Heart right ventricle (tissue), 16 donors: ENCODE measurements around the gene DRAM1. TPM values are rescaled to one million over a fixed set of nuclear protein-coding genes. Genes with fewer than 3 reads are reported as not detected.
A peak's percentile ranks its signal among the peaks of the same experiment; 100 is the strongest.
"Not testable (repeated sequence)": the region's sequence is repeated elsewhere in the genome, so short reads cannot be mapped to it uniquely, and the experiment has no call there.

Experiments
- ATAC-seq, 8 donors: fragments of 200-7000 bp; cut with Tn5 transposase; one replicate each; pipeline ENCODE4 v1.9.1; 2020; ENCODE audit warnings: mild to moderate bottlenecking in 8 of 8, moderate library complexity in 8 of 8, moderate number of reproducible peaks in 1 of 8
- DNase-seq, 2 donors: peaks; one replicate each; pipeline ENCODE4 v3.0.0-alpha.2; 2020
- H3K27ac ChIP-seq, 10 donors: fragments of 200-600 bp; sonication (generic) in 2 of 10; one replicate each; pipeline versions ENCODE4 v1.5.0 to v1.8.0; 2020 to 2022; ENCODE audit warnings: mild to moderate bottlenecking in 3 of 10
- H3K27me3 ChIP-seq, 7 donors: fragments of 200-600 bp; one replicate each; pipeline ENCODE4 v1.8.0; 2021 to 2022; ENCODE audit warnings: mild to moderate bottlenecking in 2 of 7
- H3K36me3 ChIP-seq, 9 donors: fragments of 200-600 bp; sonication (generic) in 1 of 9; one replicate each; pipeline versions ENCODE4 v1.5.0 to v1.8.0; 2020 to 2022; ENCODE audit warnings: mild to moderate bottlenecking in 2 of 9
- H3K4me1 ChIP-seq, 9 donors: fragments of 200-600 bp; sonication (generic) in 1 of 9; one replicate each; pipeline versions ENCODE4 v1.5.0 to v1.8.0; 2020 to 2022; ENCODE audit warnings: mild to moderate bottlenecking in 4 of 9
- H3K4me3 ChIP-seq, 10 donors: fragments of 200-600 bp; sonication (generic) in 2 of 10; one replicate each; pipeline versions ENCODE4 v1.5.0 to v1.8.0; 2020 to 2022; ENCODE audit warnings: mild to moderate bottlenecking in 7 of 10, moderate library complexity in 2 of 10
- H3K9me3 ChIP-seq, 11 donors: fragments of 200-600 bp in 10 of 11; sonication (generic) in 2 of 11; one replicate each; pipeline versions ENCODE4 v1.5.0 to v1.8.0; 2013 to 2022; ENCODE audit warnings: mild to moderate bottlenecking in 2 of 11, control low read depth in 1 of 11, moderate library complexity in 1 of 11
- WGBS, 2 donors: extraction: QIAGEN DNeasy Blood & Tissue Kit; methylation state at CpG; one replicate each; pipeline ENCODE4 v1.1.7; 2013; ENCODE audit warnings: inconsistent platforms in 1 of 2; 5-methylcytosine and 5-hydroxymethylcytosine counted together
- intact Hi-C, 10 donors: fragments of 100-400 bp; cut with DNase I; formaldehyde crosslinking; loops; one replicate each; pipeline versions ENCODE4 v1.11.1 to v1.14.2; 2022
- polyA plus RNA-seq, 2 donors: library from polyadenylated mRNA; stranded (reverse); fragments of 200-250 nt; gene quantifications; one replicate each; pipeline ENCODE4 v1.2.3, GENCODE V29; 2013
- total RNA-seq, 10 donors: library from RNA; stranded (reverse); fragmentation: NEBNext Ultra II Directional in 3 of 10; extraction: Animal tissue kit (Norgen Biotek cat#: 25700) in 3 of 10; gene quantifications; one replicate each; pipeline versions ENCODE4 v1.2.1 to v1.2.4, GENCODE V29; 2021 to 2023
- TF ChIP-seq, protein P1 (sequence below), 9 donors: fragments of 200-600 bp; sonication (generic) in 2 of 9; IDR thresholded peaks; one replicate each; pipeline versions ENCODE4 v1.5.0 to v1.8.0; 2021 to 2022; ENCODE audit warnings: antibody characterized with exemption in 9 of 9, mild to moderate bottlenecking in 5 of 9, moderate library complexity in 1 of 9
- donor health status: Arrhythmogenic right ventricular cardiomyopathy.
- donor health status: ischemic (EF 13 %, LVEDD 7.1; RV severe dilation, severe dysfunction).
- donor health status: healthy with polysubstance abuse.
- donor health status: DM: no; HTN: yes; CAD: no.
- donor health status: DM: no; HTN: no; CAD: no.
- donor health status: ischemic (EF 25% LVEDD 6.9; RV normal size, moderate dysfunction).
- donor health status: ischemic (EF 25% LVEDD 5.7; RV mildly dilated, moderate dysfunction).
- donor health status: healthy.
- donor health status: DM: yes; HTN: yes; CAD: no.
- donor health status: Ischemic cardiomyopathy.
- donor health status: ischemic (EF 35%, LVEDD 5.7; RV mildly dilated, moderate dysfunction).
- donor health status: nonischemic (EF 11% LVEDD 7.7; RV severe dilation, severe dysfunction).
- donor health status: DM: yes; HTN: yes; CAD: no.
- donor health status: PGD.
- donor health status: ischemic (EF 29% LVEDD 5.4; RV normal size, mild dysfunction).
- donor health status: nonischemic (EF 23%, LVEDD 6.1; RV moderate dilation, normal function).

Gene DRAM1
- total and polyA plus RNA-seq, 12 donors, result 2.4 to 19.6 (median 3.7) TPM

DNA sequence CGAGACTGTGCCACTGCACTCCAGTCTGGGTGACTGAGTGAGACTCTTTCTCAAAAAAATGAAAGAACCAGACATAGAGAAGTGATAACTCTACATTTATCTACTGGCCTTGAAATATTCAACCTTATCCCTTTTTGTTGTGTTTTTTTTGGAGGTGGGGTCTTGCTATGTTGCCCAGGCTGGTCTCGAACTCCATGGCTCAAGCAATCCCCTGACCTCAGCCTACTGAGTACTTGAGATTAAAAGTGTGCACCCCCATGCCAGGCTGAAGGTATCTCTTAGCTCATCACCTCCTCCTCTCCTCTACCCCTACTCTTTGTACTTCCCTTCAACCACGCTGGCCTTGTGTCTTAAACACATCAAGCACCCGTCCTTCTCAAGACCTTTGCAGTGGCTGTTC, 3.8 kb downstream of the DRAM1 start:
- Histone ChIP-seq H3K4me1 (peaks cover 0 to 44% (median 10%) of the 10 kb centered on the region in 9 donors), H3K27ac (no peak overlapping the region), H3K4me3 (no peak overlapping the region), H3K9me3 (no peaks in the 10 kb centered on the region), H3K36me3 (peaks cover 0 to 10% (median 0%) of the 10 kb centered on the region in 9 donors), H3K27me3 (no peaks in the 10 kb centered on the region)
- DNase-seq (no peak), ATAC-seq (no peak)
- intact Hi-C loops, result no loop called here
- TF ChIP-seq, protein P1, sequence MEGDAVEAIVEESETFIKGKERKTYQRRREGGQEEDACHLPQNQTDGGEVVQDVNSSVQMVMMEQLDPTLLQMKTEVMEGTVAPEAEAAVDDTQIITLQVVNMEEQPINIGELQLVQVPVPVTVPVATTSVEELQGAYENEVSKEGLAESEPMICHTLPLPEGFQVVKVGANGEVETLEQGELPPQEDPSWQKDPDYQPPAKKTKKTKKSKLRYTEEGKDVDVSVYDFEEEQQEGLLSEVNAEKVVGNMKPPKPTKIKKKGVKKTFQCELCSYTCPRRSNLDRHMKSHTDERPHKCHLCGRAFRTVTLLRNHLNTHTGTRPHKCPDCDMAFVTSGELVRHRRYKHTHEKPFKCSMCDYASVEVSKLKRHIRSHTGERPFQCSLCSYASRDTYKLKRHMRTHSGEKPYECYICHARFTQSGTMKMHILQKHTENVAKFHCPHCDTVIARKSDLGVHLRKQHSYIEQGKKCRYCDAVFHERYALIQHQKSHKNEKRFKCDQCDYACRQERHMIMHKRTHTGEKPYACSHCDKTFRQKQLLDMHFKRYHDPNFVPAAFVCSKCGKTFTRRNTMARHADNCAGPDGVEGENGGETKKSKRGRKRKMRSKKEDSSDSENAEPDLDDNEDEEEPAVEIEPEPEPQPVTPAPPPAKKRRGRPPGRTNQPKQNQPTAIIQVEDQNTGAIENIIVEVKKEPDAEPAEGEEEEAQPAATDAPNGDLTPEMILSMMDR (IDR thresholded peaks at IDR 0.05), result no peak
- 93 to 100% methylated on average over 4 of the region's 4 CpGs for WGBS, 2 donors

DNA sequence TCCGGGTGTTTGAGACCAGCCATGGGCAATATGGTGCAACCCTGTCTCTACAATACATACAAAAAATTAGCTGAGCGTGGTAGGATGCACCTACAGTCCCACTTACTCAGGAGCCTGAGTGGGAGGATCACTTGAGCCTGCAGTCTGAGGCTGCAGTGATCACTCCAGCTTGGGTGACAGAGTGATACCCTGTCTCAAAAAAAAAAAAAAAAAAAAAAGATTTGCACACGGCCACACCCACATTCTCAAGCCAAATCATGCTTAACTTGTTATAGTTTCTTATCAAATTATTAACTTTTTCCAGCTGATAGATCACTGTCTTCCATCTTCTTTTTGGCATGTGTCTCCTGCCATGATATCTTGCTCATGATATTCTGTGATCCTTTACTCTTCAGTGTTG, 6.8 kb downstream of the DRAM1 start:
- Histone ChIP-seq H3K4me3 (no peak overlapping the region), H3K27me3 (no peaks in the 10 kb centered on the region), H3K27ac (no peak overlapping the region), H3K9me3 (no peaks in the 10 kb centered on the region), H3K4me1 (peaks cover 0 to 41% (median 0%) of the 10 kb centered on the region in 9 donors), H3K36me3 (peaks cover 0 to 11% (median 0%) of the 10 kb centered on the region in 9 donors)
- DNase-seq (no peak), ATAC-seq (no peak)
- TF ChIP-seq, protein P1 (IDR thresholded peaks at IDR 0.05), result no peak
- intact Hi-C loops, result no loop called here
- 93 to 96% methylated on average over 3 of the region's 3 CpGs for WGBS, 2 donors

DNA sequence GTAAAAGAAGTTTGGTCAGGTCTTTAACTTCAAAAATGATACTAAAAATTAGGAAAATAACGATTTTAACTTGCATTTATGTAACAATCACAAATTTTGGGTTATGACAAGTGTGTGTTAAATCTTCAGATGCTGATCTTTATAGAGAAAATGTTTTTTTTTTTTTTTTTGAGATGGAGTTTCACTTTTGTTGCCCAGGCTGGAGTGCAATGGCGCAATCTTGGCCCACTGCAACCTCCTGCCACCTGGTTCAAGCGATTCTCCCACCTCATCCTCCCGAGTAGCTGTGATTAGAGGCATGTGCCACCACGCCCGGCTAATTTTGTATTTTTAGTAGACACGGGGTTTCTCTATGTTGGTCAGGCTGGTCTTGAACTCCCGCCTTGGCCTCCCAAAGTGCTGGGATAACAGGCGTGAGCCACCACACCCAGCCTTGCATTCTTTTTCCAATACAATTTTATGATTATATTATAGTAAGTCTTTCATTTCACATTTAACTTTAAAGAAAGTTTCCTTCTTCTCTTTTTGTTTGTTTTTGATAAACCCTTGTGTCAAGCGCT, 7.5 kb downstream of the DRAM1 start:
- ATAC-seq, H3K27ac ChIP-seq, H3K4me3 ChIP-seq, DNase-seq, intact Hi-C loops, H3K27me3 ChIP-seq, H3K9me3 ChIP-seq: not testable (repeated sequence)
- H3K36me3 ChIP-seq, result peaks cover 0 to 11% (median 0%) of the 10 kb centered on the region in 9 donors
- WGBS, 2 donors, result 94 to 96% methylated on average over 10 of the region's 10 CpGs
- peaks cover 0 to 42% (median 0%) of the 10 kb centered on the region in 9 donors for H3K4me1 ChIP-seq

DNA sequence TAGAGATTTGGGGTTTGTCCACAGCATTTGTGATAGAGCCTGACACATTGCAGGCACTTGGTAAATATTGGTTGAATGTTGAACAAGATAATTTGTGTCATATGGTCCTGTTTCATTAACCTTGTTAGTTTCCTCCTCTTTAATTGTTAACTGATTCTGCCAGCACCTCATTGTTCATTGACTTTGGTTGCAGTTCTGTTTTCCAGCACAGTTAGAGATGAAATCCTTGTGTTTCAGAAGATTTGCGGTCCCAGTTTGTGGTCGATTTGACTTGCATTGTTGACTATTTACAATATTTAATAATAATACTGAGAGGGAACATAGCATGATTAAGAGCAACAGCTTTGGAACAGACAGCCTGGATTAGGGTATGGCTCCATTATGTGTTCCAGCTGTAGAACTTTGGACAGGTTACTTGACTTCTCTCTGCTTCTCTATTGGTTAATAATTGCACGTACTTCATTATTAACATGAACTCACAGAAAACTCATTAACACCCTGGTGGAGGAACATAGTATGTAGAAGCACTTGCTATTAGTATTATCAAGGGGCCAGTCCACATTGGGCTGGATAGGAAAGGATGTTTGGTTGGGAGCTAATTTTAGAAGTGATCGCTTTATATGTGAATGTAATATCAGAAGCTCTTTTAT, 8.7 kb downstream of the DRAM1 start:
- no peak for DNase-seq
- WGBS, 2 donors, result 89 to 95% methylated on average over 4 of the region's 4 CpGs
- no peaks in the 10 kb centered on the region for H3K27me3 ChIP-seq
- H3K27ac ChIP-seq, result no peak overlapping the region
- no peak overlapping the region for H3K4me3 ChIP-seq
- TF ChIP-seq, protein P1 (IDR thresholded peaks at IDR 0.05), result no peak
- ATAC-seq, result no peak
- peaks cover 0 to 39% (median 0%) of the 10 kb centered on the region in 9 donors for H3K4me1 ChIP-seq
- no peaks in the 10 kb centered on the region for H3K9me3 ChIP-seq
- peaks cover 0 to 11% (median 0%) of the 10 kb centered on the region in 9 donors for H3K36me3 ChIP-seq
- intact Hi-C loops, result no loop called here

DNA sequence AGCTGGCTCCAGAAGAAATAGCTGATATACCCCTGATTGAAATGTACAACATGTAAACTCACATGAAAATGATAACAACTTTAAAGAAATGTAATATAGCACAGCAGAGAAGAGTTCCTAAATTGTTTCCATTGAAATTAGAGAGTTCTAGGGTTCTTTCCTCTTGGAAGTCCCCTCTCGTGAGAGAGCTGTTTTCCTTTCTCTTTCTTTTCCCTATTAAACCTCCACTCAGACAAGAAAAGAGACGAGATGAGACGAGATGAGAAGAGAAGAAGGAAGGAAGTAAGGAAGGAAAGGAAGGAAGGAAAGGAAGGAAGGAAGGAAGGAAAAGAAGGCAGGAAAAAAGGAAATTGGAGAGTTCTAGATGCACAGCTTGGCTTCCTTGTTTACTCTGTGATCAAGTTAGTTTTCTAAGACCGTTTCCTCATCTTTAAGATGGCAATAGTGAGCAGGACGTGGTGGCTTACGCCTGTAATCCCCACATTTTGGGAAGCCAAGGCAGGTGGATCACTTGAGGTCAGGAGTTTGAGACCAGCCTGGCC, 11.9 kb downstream of the DRAM1 start:
- Histone ChIP-seq H3K9me3 (no peaks in the 10 kb centered on the region), H3K4me1 (peaks cover 0 to 50% (median 5%) of the 10 kb centered on the region in 9 donors), H3K27me3 (no peaks in the 10 kb centered on the region), H3K4me3 (no peak overlapping the region), H3K36me3 (peaks cover 0 to 8% (median 0%) of the 10 kb centered on the region in 9 donors), H3K27ac (peak overlapping the region in 2 of 10 donors; percentile 27 to 29)
- no peak for DNase-seq
- no peak for ATAC-seq
- intact Hi-C loops, result no loop called here
- TF ChIP-seq, protein P1 (IDR thresholded peaks at IDR 0.05), result no peak
- 63 to 81% methylated on average over 6 of the region's 6 CpGs for WGBS, 2 donors
